Measurements from ENCODE around the gene PLEKHG5.

GRCh38 chr1:6443339-6444115 lies 47.9 kb downstream of the PLEKHG5 start:
- TF ChIP-seq CTCF (IDR thresholded peaks at IDR 0.05) (no peak), E2F6 (IDR thresholded peaks at IDR 0.05; ENCODE audit: borderline replicate concordance, low read depth) (no peak), EP300 (IDR thresholded peaks at IDR 0.05) (no peak), CEBPB (IDR thresholded peaks at IDR 0.05) (no peak), BHLHE40 (IDR thresholded peaks at IDR 0.05; ENCODE audit: low read depth, low read length) (no peak), JUN (IDR thresholded peaks at IDR 0.05) (no peak), SMC3 (IDR thresholded peaks at IDR 0.05) (no peak)
